Adrenal gland (tissue), 5 donors: Measurements from ENCODE around the gene KRTAP12-3.

Experiments
- CTCF ChIP-seq, 6 experiments: fragments of 450-650 bp in 4 of 6; fragments of 200-600 bp in 2 of 6; sonication (generic) in 1 of 6; IDR thresholded peaks; 1 replicate in 5 of 6; 2 replicates in 1 of 6; pipeline versions ENCODE4 v1.5.1 to v1.8.0; 2016 to 2021; ENCODE audit warnings: antibody characterized with exemption in 6 of 6, mild to moderate bottlenecking in 2 of 6, moderate library complexity in 1 of 6
- POLR2A ChIP-seq, 2 donors: fragments of 450-650 bp; IDR thresholded peaks; one replicate each; pipeline ENCODE4 v1.6.1; 2017; ENCODE audit warnings: antibody characterized with exemption in 2 of 2, mild to moderate bottlenecking in 2 of 2, moderate library complexity in 1 of 2
- donor health status: DM: no; HTN: no; CAD: no.

- no peak for TF ChIP-seq POLR2A (IDR thresholded peaks at IDR 0.05)
- TF ChIP-seq CTCF (IDR thresholded peaks at IDR 0.05): no peak
Observed at GRCh38 chr21:44618909-44619308, 38.8 kb upstream of the KRTAP12-3 start.
